8988T (cell line): ENCODE data around the gene RAP1B.
A peak's percentile ranks its signal among the peaks of the same experiment; 100 is the strongest.
"Not testable (repeated sequence)": the region's sequence is repeated elsewhere in the genome, so short reads cannot be mapped to it uniquely, and the experiment has no call there.

Source experiments
- DNase-seq: peaks from one replicate; pipeline ENCODE4 v3.0.0; 2011

RAP1B gene

GRCh38 chr12:68638171-68638570 is 27.5 kb downstream of the RAP1B start:
- DNase-seq = no peak

- no peak for DNase-seq
These were observed 28.2 kb downstream of the RAP1B start for GRCh38 chr12:68638721-68639395.

- DNase-seq = no peak
These were observed 28.7 kb downstream of the RAP1B start for GRCh38 chr12:68639396-68639767.

GRCh38 chr12:68641138-68641537 is 30.4 kb downstream of the RAP1B start:
- DNase-seq = no peak

- no peak for DNase-seq
These were observed 35.8 kb downstream of the RAP1B start for GRCh38 chr12:68646484-68646883.

- DNase-seq = no peak
These were observed 36.8 kb downstream of the RAP1B start for GRCh38 chr12:68647507-68647906.

GRCh38 chr12:68648179-68648578 is 37.5 kb downstream of the RAP1B start:
- DNase-seq = no peak

- no peak for DNase-seq
These were observed 54.4 kb downstream of the RAP1B start for GRCh38 chr12:68665016-68665569.

GRCh38 chr12:68667291-68667690 is 56.6 kb downstream of the RAP1B start:
- DNase-seq = no peak

GRCh38 chr12:68667896-68668295 is 57.2 kb downstream of the RAP1B start:
- no peak for DNase-seq

- DNase-seq = no peak
These were observed 60.5 kb downstream of the RAP1B start for GRCh38 chr12:68671179-68671578.

- DNase-seq = no peak
These were observed 63.1 kb downstream of the RAP1B start for GRCh38 chr12:68673788-68674187.

- no peak for DNase-seq
These were observed 63.7 kb downstream of the RAP1B start for GRCh38 chr12:68674376-68674775.

GRCh38 chr12:68675101-68675842 is 64.6 kb downstream of the RAP1B start:
- no peak for DNase-seq

GRCh38 chr12:68676854-68677253 is 66.2 kb downstream of the RAP1B start:
- DNase-seq = not testable (repeated sequence)

GRCh38 chr12:68686262-68686594 is 75.5 kb downstream of the RAP1B start:
- DNase-seq = no peak

GRCh38 chr12:68686595-68687521 is 76.2 kb downstream of the RAP1B start, which contains the start of gene NUP107:
TSS of gene NUP107 (plus strand) at chr12:68686978. CDS start at chr12:68687066, 88 bp downstream.
- DNase-seq = peak; percentile 60

- no peak for DNase-seq
These were observed 84.8 kb downstream of the RAP1B start for GRCh38 chr12:68695454-68695853.

- no peak for DNase-seq
These were observed 88.8 kb downstream of the RAP1B start for GRCh38 chr12:68699486-68699885.
